Colonic mucosa (tissue), 4 donors: Measurements from ENCODE around the gene CTDP1. TPM values are rescaled to one million over a fixed set of nuclear protein-coding genes. Genes with fewer than 3 reads are reported as not detected.

Experiments
- DNase-seq: peaks from one replicate; pipeline ENCODE4 v3.0.0-alpha.2; 2020
- H3K27ac ChIP-seq: fragments of 200-600 bp; one replicate; pipeline ENCODE4 v1.8.0; 2021
- H3K27me3 ChIP-seq: fragments of 200-600 bp; one replicate; pipeline ENCODE4 v1.8.0; 2021
- H3K36me3 ChIP-seq: fragments of 200-600 bp; one replicate; pipeline ENCODE4 v1.8.0; 2021
- H3K4me1 ChIP-seq: fragments of 200-600 bp; one replicate; pipeline ENCODE4 v1.8.0; 2021; ENCODE audit warnings: mild to moderate bottlenecking
- H3K4me3 ChIP-seq: fragments of 200-600 bp; one replicate; pipeline ENCODE4 v1.8.0; 2021
- H3K9ac ChIP-seq, 2 donors: one replicate each; pipeline ENCODE4 v1.7.0; 2013; ENCODE audit warnings: control low read depth in 2 of 2, low read depth in 2 of 2, low read length in 2 of 2
- H3K9me3 ChIP-seq: fragments of 200-600 bp; one replicate; pipeline ENCODE4 v1.8.0; 2021
- intact Hi-C: fragments of 100-400 bp; cut with DNase I; formaldehyde crosslinking; loops from one replicate; pipeline ENCODE4 v1.14.1; 2022
- total RNA-seq, 2 donors: library from RNA; stranded (reverse); fragmentation: NEBNext Ultra II Directional in 1 of 2; extraction: Animal tissue kit (Norgen Biotek cat#: 25700) in 1 of 2; gene quantifications; one replicate each; pipeline ENCODE4 v1.2.1, GENCODE V29; 2021
- TF ChIP-seq, protein P1 (sequence below): fragments of 200-600 bp; IDR thresholded peaks from one replicate; pipeline ENCODE4 v1.8.0; 2022; ENCODE audit warnings: antibody characterized with exemption, mild to moderate bottlenecking
- donor health status: healthy.
- donor health status: DM: no; HTN: no; CAD: no.
- donor health status: DM: no; HTN: no; CAD: no.

The CTDP1 gene
- total RNA-seq, 2 donors from 2014 or later: 34.7 to 36.9 TPM

GRCh38 chr18:79753391-79753851, 73.8 kb downstream of the CTDP1 start:
- intact Hi-C loops: no loop called here
- Histone ChIP-seq H3K9ac (no peak overlapping the region), H3K36me3 (peaks cover 7% of the 10 kb centered on the region), H3K9me3 (no peaks in the 10 kb centered on the region), H3K27ac (no peak overlapping the region), H3K4me1 (no peaks in the 10 kb centered on the region), H3K27me3 (no peaks in the 10 kb centered on the region), H3K4me3 (no peak overlapping the region)
- no peak for DNase-seq
- TF ChIP-seq, protein P1, sequence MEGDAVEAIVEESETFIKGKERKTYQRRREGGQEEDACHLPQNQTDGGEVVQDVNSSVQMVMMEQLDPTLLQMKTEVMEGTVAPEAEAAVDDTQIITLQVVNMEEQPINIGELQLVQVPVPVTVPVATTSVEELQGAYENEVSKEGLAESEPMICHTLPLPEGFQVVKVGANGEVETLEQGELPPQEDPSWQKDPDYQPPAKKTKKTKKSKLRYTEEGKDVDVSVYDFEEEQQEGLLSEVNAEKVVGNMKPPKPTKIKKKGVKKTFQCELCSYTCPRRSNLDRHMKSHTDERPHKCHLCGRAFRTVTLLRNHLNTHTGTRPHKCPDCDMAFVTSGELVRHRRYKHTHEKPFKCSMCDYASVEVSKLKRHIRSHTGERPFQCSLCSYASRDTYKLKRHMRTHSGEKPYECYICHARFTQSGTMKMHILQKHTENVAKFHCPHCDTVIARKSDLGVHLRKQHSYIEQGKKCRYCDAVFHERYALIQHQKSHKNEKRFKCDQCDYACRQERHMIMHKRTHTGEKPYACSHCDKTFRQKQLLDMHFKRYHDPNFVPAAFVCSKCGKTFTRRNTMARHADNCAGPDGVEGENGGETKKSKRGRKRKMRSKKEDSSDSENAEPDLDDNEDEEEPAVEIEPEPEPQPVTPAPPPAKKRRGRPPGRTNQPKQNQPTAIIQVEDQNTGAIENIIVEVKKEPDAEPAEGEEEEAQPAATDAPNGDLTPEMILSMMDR: no peak

DNA sequence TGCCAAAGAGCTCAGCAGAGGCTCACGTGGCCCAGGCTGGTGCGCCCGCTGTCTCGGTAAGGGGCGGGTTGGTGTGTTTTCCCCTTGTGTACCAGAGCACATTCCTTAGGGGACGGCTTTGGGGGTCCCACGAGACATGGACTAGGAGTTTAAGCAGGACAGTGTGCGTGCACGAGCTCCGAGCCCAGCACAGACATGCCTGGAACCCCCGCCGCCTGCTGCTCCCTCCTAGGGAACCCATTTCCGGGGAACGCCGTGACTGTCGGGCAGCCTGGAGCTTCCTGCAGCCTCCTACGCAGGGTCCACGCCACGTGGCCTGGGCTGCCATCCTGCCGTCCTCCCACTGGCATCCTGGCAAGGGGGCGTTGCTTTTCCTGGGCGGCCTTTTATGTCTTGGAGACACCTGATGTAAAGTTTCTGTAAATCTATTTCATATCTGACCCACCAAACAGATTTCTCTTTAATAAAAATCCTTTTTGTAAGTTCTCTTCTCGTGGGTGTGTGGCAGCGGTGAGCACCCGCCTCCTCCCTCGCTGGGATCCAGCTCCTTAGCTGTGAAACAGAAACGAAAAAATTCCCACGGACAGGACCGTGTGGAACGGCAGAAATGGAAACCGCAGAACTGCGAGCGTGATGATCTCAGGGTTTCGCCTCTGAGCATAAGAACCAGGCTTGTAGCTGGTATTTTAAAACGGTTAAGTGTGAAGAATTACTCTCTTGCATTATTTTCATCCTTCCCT, 74.6 kb downstream of the CTDP1 start:
- DNase-seq: no peak
- Histone ChIP-seq H3K4me1 (no peaks in the 10 kb centered on the region), H3K27me3 (no peaks in the 10 kb centered on the region), H3K36me3 (peaks cover 7% of the 10 kb centered on the region), H3K27ac (no peak overlapping the region), H3K9me3 (no peaks in the 10 kb centered on the region), H3K4me3 (no peak overlapping the region), H3K9ac (no peak overlapping the region)
- TF ChIP-seq, protein P1: no peak
- intact Hi-C loops: no loop called here

- TF ChIP-seq, protein P1: no peak
- Histone ChIP-seq H3K27me3 (no peaks in the 10 kb centered on the region), H3K4me1 (no peaks in the 10 kb centered on the region), H3K9me3 (no peaks in the 10 kb centered on the region), H3K36me3 (peaks cover 7% of the 10 kb centered on the region), H3K9ac (no peak overlapping the region), H3K27ac (no peak overlapping the region), H3K4me3 (no peak overlapping the region)
- DNase-seq: no peak
- intact Hi-C loops: no loop called here
Measured at GRCh38 chr18:79754831-79755351, 75.3 kb downstream of the CTDP1 start.

DNA sequence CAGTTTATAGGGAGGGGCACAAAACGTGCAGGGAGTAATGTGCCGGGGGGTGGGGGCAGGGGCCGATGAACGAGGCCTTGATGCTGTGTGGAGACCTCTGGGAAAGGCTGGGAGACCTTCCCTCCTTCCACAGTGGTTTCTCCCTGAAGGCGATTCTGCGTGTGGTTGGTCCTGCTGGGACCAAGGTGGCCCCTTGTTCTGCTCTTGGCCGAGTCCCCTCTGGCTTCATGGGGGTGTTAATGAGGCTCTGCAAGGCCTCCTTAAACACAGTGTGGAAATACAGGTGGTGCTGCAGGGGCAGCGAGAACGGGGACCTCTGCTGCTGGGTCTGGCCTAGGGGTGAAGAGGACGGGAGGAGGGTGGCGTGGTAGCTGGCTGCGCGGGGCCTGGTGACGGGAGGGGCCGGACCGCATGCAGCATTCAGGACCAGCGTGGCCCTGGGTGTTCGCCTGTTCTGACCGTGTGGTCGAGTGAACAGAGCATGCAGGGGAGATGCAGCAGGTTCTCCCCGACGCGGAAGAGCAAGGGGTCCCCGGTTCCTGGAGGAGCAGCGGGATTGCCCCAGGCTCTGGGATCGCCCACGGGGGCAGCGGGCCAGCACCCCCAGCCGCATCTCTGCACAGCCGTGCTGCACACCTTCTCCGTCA, 76.0 kb downstream of the CTDP1 start:
- Histone ChIP-seq H3K27me3 (no peaks in the 10 kb centered on the region), H3K4me3 (no peak overlapping the region), H3K9me3 (no peaks in the 10 kb centered on the region), H3K4me1 (no peaks in the 10 kb centered on the region), H3K27ac (no peak overlapping the region), H3K9ac (no peak overlapping the region), H3K36me3 (peaks cover 7% of the 10 kb centered on the region)
- TF ChIP-seq, protein P1: no peak
- no peak for DNase-seq
- intact Hi-C loops: no loop called here

DNA sequence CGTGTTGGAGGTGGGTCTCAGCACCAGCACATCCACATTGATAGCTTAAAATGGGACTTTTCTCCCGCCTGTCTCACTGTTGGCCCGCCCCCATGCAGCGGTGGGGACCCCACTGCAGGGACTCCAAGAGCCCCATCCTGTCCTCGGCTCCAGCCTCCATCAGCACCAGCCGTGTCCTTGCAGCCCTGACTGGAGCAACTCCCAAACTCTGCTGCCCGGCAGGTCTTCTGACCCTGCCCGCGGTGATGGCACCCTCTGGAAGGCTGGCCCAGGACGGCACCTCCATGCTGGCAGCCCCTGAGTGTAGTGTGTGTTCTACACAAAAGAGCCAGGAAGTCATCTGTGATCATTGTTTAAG, 76.5 kb downstream of the CTDP1 start:
- intact Hi-C loops: no loop called here
- TF ChIP-seq, protein P1: no peak
- no peaks in the 10 kb centered on the region for H3K27me3 ChIP-seq
- no peak overlapping the region for H3K9ac ChIP-seq
- H3K27ac ChIP-seq: no peak overlapping the region
- H3K9me3 ChIP-seq: no peaks in the 10 kb centered on the region
- H3K4me3 ChIP-seq: no peak overlapping the region
- no peaks in the 10 kb centered on the region for H3K4me1 ChIP-seq
- DNase-seq: no peak
- peaks cover 7% of the 10 kb centered on the region for H3K36me3 ChIP-seq
